K562 (cell line): ENCODE data around the gene BEND6. TPM values are rescaled to one million over a fixed set of nuclear protein-coding genes. Genes with fewer than 3 reads are reported as not detected.

Experiments used
- ATAC-seq: fragments of 200-7000 bp; cut with Tn5 transposase; 3 replicates; pipeline ENCODE4 v1.9.1; 2020; ENCODE audit warnings: moderate library complexity
- BruUV-seq: library from RNA; stranded (reverse); fragments of 400-500 nt; replicated peaks from 2 replicates; lab custom pipeline; 2021; lab: Mats Ljungman, UMichigan
- CTCF ChIA-PET: fragments of 300-600 bp; formaldehyde crosslinking; extraction: SDS; loops from one replicate; lab custom pipeline; 2021; ENCODE audit warnings: low intra/inter-chr PET ratio; lab: Yijun Ruan, JAX
- POLR2A ChIA-PET: fragments of 300-600, 350-650 bp; sonication (Branson Sonifier 250); formaldehyde crosslinking; extraction: SDS; loops from one replicate; lab custom pipeline; 2021; ENCODE audit warnings: antibody characterized with exemption, inconsistent platforms; lab: Yijun Ruan, JAX
- DNase-seq, 4 experiments: peaks; one replicate each; pipeline versions ENCODE4 v3.0.0 to v3.0.0-alpha.2; 2011 to 2018; ENCODE audit warnings: low spot score in 3 of 4, mixed read lengths in 3 of 4; ENCODE audit errors: extremely low read depth in 1 of 4
- FAIRE-seq: peaks from 2 replicates; lab custom pipeline; 2011; peaks lifted over from hg19 to GRCh38; lab: Jason Lieb, UNC
- H2AFZ ChIP-seq: 2 replicates; pipeline ENCODE4 v1.6.0; 2011; ENCODE audit warnings: low read depth, low read length, control low read depth, inconsistent platforms
- H3K27ac ChIP-seq: fragments of 200-600 bp; 3 replicates; pipeline ENCODE4 v1.8.0; 2011; ENCODE audit warnings: low read depth, mild to moderate bottlenecking, control low read depth, inconsistent platforms, low read length, moderate library complexity, mixed read lengths; ENCODE audit errors: extremely low read depth
- H3K27me3 ChIP-seq, 2 experiments: fragments of 300-600 bp in 1 of 2; 2 replicates in 1 of 2; 3 replicates in 1 of 2; pipeline versions ENCODE4 v1.6.0 to v1.8.0; 2011; ENCODE audit warnings: inconsistent platforms in 2 of 2, low read length in 2 of 2, mild to moderate bottlenecking in 1 of 2, mixed read lengths in 1 of 2, moderate library complexity in 1 of 2; ENCODE audit not compliant: control insufficient read depth in 2 of 2, insufficient read depth in 2 of 2
- H3K36me3 ChIP-seq: fragments of 300-600 bp; 3 replicates; pipeline ENCODE4 v1.8.0; 2011; ENCODE audit warnings: mild to moderate bottlenecking, low read length, inconsistent platforms; ENCODE audit not compliant: control insufficient read depth, insufficient read depth
- H3K4me1 ChIP-seq, 2 experiments: fragments of 200-600 bp in 1 of 2; replicated peaks in 1 of 2; 2 replicates in 1 of 2; 3 replicates in 1 of 2; pipeline versions ENCODE4 v1.5.1 to v1.8.0; 2011; ENCODE audit warnings: inconsistent platforms in 2 of 2, low read length in 2 of 2, mild to moderate bottlenecking in 1 of 2, mixed read lengths in 1 of 2, moderate library complexity in 1 of 2; ENCODE audit not compliant: control insufficient read depth in 2 of 2, insufficient read depth in 2 of 2
- H3K4me2 ChIP-seq: 2 replicates; pipeline ENCODE4 v1.6.1; 2011; ENCODE audit warnings: low read length, control low read depth, inconsistent platforms, mixed read lengths; ENCODE audit not compliant: insufficient read depth
- H3K4me3 ChIP-seq: fragments of 200-600 bp; sonication (generic), shearing (Covaris generic); 2 replicates; pipeline ENCODE4 v1.5.1; 2016; ENCODE audit warnings: control low read depth, inconsistent platforms
- H3K79me2 ChIP-seq: fragments of 200-600 bp; 3 replicates; pipeline ENCODE4 v1.8.0; 2011; ENCODE audit warnings: low read length, inconsistent platforms; ENCODE audit not compliant: control insufficient read depth, insufficient read depth
- H3K9ac ChIP-seq, 2 experiments: 2 replicates each; pipeline versions ENCODE4 v1.6.0 to v1.6.1; 2011; ENCODE audit warnings: low read depth in 2 of 2, low read length in 2 of 2, control low read depth in 1 of 2, inconsistent platforms in 1 of 2, mild to moderate bottlenecking in 1 of 2, mixed read lengths in 1 of 2; ENCODE audit not compliant: insufficient read depth in 1 of 2
- H3K9me1 ChIP-seq: one replicate; pipeline ENCODE4 v1.6.0; 2011; ENCODE audit warnings: inconsistent platforms, mild to moderate bottlenecking, low read length, moderate library complexity; ENCODE audit not compliant: control insufficient read depth, insufficient read depth
- H3K9me3 ChIP-seq: replicated peaks from 2 replicates; pipeline ENCODE4 v1.5.1; 2011; ENCODE audit warnings: low read depth, low read length, inconsistent platforms; ENCODE audit not compliant: control insufficient read depth, insufficient read depth
- H4K20me1 ChIP-seq: replicated peaks from 2 replicates; pipeline ENCODE4 v1.6.1; 2011; ENCODE audit warnings: low read length, inconsistent platforms, mixed read lengths; ENCODE audit not compliant: control insufficient read depth, insufficient read depth
- ADNP ChIP-seq: fragments of 200-800 bp; sonication (Bioruptor generic); IDR thresholded peaks from 2 replicates; pipeline ENCODE4 v1.6.1; 2016; ENCODE audit warnings: missing genetic modification characterization, missing compliant biosample characterization
- BMI1 ChIP-seq: fragments of 150-350 bp; IDR thresholded peaks from 2 replicates; pipeline ENCODE4 v1.6.1; 2014; ENCODE audit warnings: low read length
- C11orf30 ChIP-seq: fragments of 450-650 bp; IDR thresholded peaks from 2 replicates; pipeline ENCODE4 v1.6.1; 2016; ENCODE audit warnings: low read depth, mild to moderate bottlenecking
- ELF2 ChIP-seq: fragments of 250-450 bp; sonication (Bioruptor Pico); IDR thresholded peaks from 2 replicates; pipeline ENCODE4 v1.5.0; 2021; ENCODE audit warnings: mild to moderate bottlenecking
- ETV1 ChIP-seq: fragments of 450-650 bp; conservative IDR thresholded peaks from 2 replicates; pipeline ENCODE4 v1.6.1; 2016; ENCODE audit warnings: missing genetic modification characterization, control low read depth, low read depth, missing compliant biosample characterization
- ETV5 ChIP-seq: sonication (generic); formaldehyde crosslinking; IDR thresholded peaks from 2 replicates; pipeline ENCODE4 v1.4.0; 2020; ENCODE audit warnings: low read depth, mild to moderate bottlenecking, missing genetic modification reagents
- FOXM1 ChIP-seq, 2 experiments: fragments of 450-650 bp in 1 of 2; sonication (generic) in 1 of 2; formaldehyde crosslinking in 1 of 2; IDR thresholded peaks; 2 replicates each; pipeline versions ENCODE4 v1.6.1 to v1.9.0; 2017 to 2022; ENCODE audit warnings: low read depth in 2 of 2, mild to moderate bottlenecking in 2 of 2, missing genetic modification reagents in 1 of 2, moderate library complexity in 1 of 2
- LEF1 ChIP-seq: fragments of 450-650 bp; IDR thresholded peaks from 2 replicates; pipeline ENCODE4 v1.6.1; 2016; ENCODE audit warnings: mild to moderate bottlenecking
- MYBL2 ChIP-seq, 2 experiments: fragments of 450-650 bp in 1 of 2; sonication (generic) in 1 of 2; formaldehyde crosslinking in 1 of 2; IDR thresholded peaks; 2 replicates each; pipeline versions ENCODE4 v1.6.1 to v1.8.1; 2017 to 2022; ENCODE audit warnings: borderline replicate concordance in 1 of 2, inconsistent platforms in 1 of 2, low read depth in 1 of 2, mild to moderate bottlenecking in 1 of 2, missing genetic modification reagents in 1 of 2, moderate library complexity in 1 of 2
- MYC ChIP-seq, 2 experiments: fragments of 250-450 bp in 1 of 2; sonication (Bioruptor Pico) in 1 of 2; IDR thresholded peaks; 2 replicates each; pipeline versions ENCODE4 v1.5.1 to v1.6.1; 2012 to 2021; ENCODE audit warnings: low read depth in 2 of 2, borderline replicate concordance in 1 of 2, improper control_type of control experiment in 1 of 2, low read length in 1 of 2, mild to moderate bottlenecking in 1 of 2, moderate library complexity in 1 of 2
- POLR3G ChIP-seq: IDR thresholded peaks from 2 replicates; pipeline ENCODE4 v1.6.1; 2011; ENCODE audit not compliant: insufficient read length, insufficient replicate concordance; ENCODE audit errors: extremely low read depth
- PPARD ChIP-seq: fragments of 250-450 bp; sonication (Bioruptor Pico); IDR thresholded peaks from 2 replicates; pipeline ENCODE4 v1.8.0; 2022; ENCODE audit warnings: inconsistent platforms, mild to moderate bottlenecking, moderate library complexity
- RBM25 ChIP-seq: fragments of 200-400 bp; formaldehyde crosslinking; IDR thresholded peaks from 2 replicates; pipeline ENCODE4 v1.6.1; 2018; ENCODE audit warnings: low read length, low read depth, moderate library complexity; ENCODE audit not compliant: severe bottlenecking
- SRSF7 ChIP-seq: fragments of 200-400 bp; formaldehyde crosslinking; optimal IDR thresholded peaks from 2 replicates; pipeline ENCODE3; 2017; ENCODE audit warnings: mild to moderate bottlenecking, low read depth, low read length
- TAL1 ChIP-seq: fragments of 450-650 bp; IDR thresholded peaks from 2 replicates; pipeline ENCODE4 v1.6.1; 2016; ENCODE audit warnings: mild to moderate bottlenecking
- TCF3 ChIP-seq: sonication (generic); formaldehyde crosslinking; IDR thresholded peaks from 2 replicates; pipeline ENCODE4 v1.4.0; 2020; ENCODE audit warnings: mild to moderate bottlenecking, missing genetic modification reagents
- USF1 ChIP-seq: sonication (generic); formaldehyde crosslinking; IDR thresholded peaks from 2 replicates; pipeline ENCODE4 v1.9.0; 2022; ENCODE audit warnings: mild to moderate bottlenecking, missing genetic modification reagents
- ZNF384 ChIP-seq: IDR thresholded peaks from 2 replicates; pipeline ENCODE4 v1.6.1; 2012; ENCODE audit warnings: low read depth, low read length, improper control_type of control experiment
- ZNF584 ChIP-seq: fragments of 200-800 bp; sonication (Bioruptor generic); IDR thresholded peaks from 2 replicates; pipeline ENCODE4 v1.6.1; 2016; ENCODE audit warnings: low read depth, mild to moderate bottlenecking, missing genetic modification characterization, missing compliant biosample characterization
- ZNF668 ChIP-seq: fragments of 250-450 bp; sonication (Bioruptor Pico); IDR thresholded peaks from 2 replicates; pipeline ENCODE4 v1.8.0; 2022; ENCODE audit warnings: mild to moderate bottlenecking, inconsistent platforms
- WGBS: fragments of 100-300 bp; shearing (Covaris generic); methylation state at CpG from one replicate; pipeline ENCODE4 v1.1.6; 2016; ENCODE audit warnings: low coverage, mixed read lengths; ENCODE audit not compliant: insufficient coverage; ENCODE audit errors: missing lambda C conversion rate; 5-methylcytosine and 5-hydroxymethylcytosine counted together
- in situ Hi-C: fragments of 300-500 bp; cut with MboI; formaldehyde crosslinking; loops from 4 replicates; pipeline ENCODE4 v1.15.0; 2018; ENCODE audit warnings: inconsistent platforms, mixed read lengths
- intact Hi-C: fragments of 100-400 bp; cut with micrococcal nuclease; formaldehyde crosslinking; loops from 2 replicates; pipeline ENCODE4 v1.14.2; 2022
- polyA plus RNA-seq, 8 experiments: library from polyadenylated mRNA; depleted of rRNA in 4 of 8; stranded (reverse) in 5 of 8; unstranded in 3 of 8; fragments of >200 nt; fragmentation: Nextera tagmentation in 2 of 8; fragmentation: Illumina TruSeq in 1 of 8; extraction: Ambion mirVana in 2 of 8; extraction: Trizol in 1 of 8; gene quantifications; 2 replicates each; pipeline versions ENCODE4 v1.2.1 to v1.2.3, GENCODE V29; 2011 to 2014; ENCODE audit warnings: inconsistent platforms in 1 of 8, missing spikeins in 1 of 8
- total RNA-seq, 7 experiments: library from RNA; depleted of rRNA in 6 of 7; stranded (reverse); fragments of >200 nt in 6 of 7; fragmentation: Illumina TruSeq in 2 of 7; extraction: Trizol in 2 of 7; gene quantifications; 2 replicates each; pipeline versions ENCODE4 v1.2.1 to v1.2.3, GENCODE V29; 2011 to 2021; ENCODE audit warnings: low replicate concordance in 1 of 7

Gene BEND6
- total and polyA plus RNA-seq, 9 of the 15 experiments (the other 6 are each of a cell fraction or from before 2014, with no cell fraction given), result 0.37 to 4.0 (median 1.1) TPM

- in situ Hi-C loops, result no loop called here
- ATAC-seq (no peak), DNase-seq (no peak), FAIRE-seq (no peak)
- Histone ChIP-seq H3K9ac (no peak overlapping the region), H3K36me3 (no peaks in the 10 kb centered on the region), H3K9me3 (no peaks in the 10 kb centered on the region), H3K4me2 (no peak overlapping the region)
- CTCF ChIA-PET, result no interaction called here
- TF ChIP-seq PPARD (CRISPR knock-in tag) (no peak), USF1 (no peak), ZNF384 (no peak), ZNF668 (no peak), ELF2 (no peak), BMI1 (no peak), ETV5 (CRISPR knock-in tag) (no peak), SRSF7 (no peak), RBM25 (no peak), TCF3 (CRISPR knock-in tag) (no peak), C11orf30 (no peak), ZNF584 (no peak), FOXM1 (IDR thresholded peaks at IDR 0.05; ENCODE audit: low read depth) (no peak), FOXM1 (CRISPR knock-in tag; IDR thresholded peaks at IDR 0.05; ENCODE audit: low read depth) (no peak), LEF1 (no peak), MYC (IDR thresholded peaks at IDR 0.05; ENCODE audit: low read depth, low read length) (no peak), MYC (CRISPR knock-in tag; IDR thresholded peaks at IDR 0.05; ENCODE audit: borderline replicate concordance, low read depth) (no peak), ETV1 (tag) (no peak), POLR3G (no peak), TAL1 (no peak), MYBL2 (IDR thresholded peaks at IDR 0.05; ENCODE audit: low read depth) (no peak), MYBL2 (CRISPR knock-in tag; IDR thresholded peaks at IDR 0.05; ENCODE audit: borderline replicate concordance) (no peak), ADNP (tag) (no peak)
- TF ChIP-seq, all 486 proteins: peak for 0
- no peaks in the 10 kb centered on the region for H3K4me1 ChIP-seq
- H3K27me3 ChIP-seq, result no peaks in the 10 kb centered on the region
- H3K4me3 ChIP-seq, result no peak overlapping the region
- no peak overlapping the region for H2AFZ ChIP-seq
- BruUV-seq, result no TSS peak
- 35% methylated on average over 1 of the region's 1 CpG for WGBS
- H3K79me2 ChIP-seq, result no peaks in the 10 kb centered on the region
- no peaks in the 10 kb centered on the region for H3K9me1 ChIP-seq
- no peaks in the 10 kb centered on the region for H4K20me1 ChIP-seq
- POLR2A ChIA-PET, result interaction anchor here (1.1 kb wide), 1 partner anchor 35 kb away, joined by 3 read pairs; no protein-coding TSS in a partner anchor
- no peak overlapping the region for H3K27ac ChIP-seq
- intact Hi-C loops, result no loop called here
Measured at GRCh38 chr6:56978530-56978929, 23.6 kb downstream of the BEND6 start.
